Stimulated activated CD4-positive, alpha-beta T cell treated with anti-CD3 and anti-CD28 coated beads, Interleukin-15, amount 100 ng/mL, for 1 hour (primary cell): ENCODE results near the gene KLF15.

Experiments
- DNase-seq, 2 donors: peaks; one replicate each; pipeline ENCODE4 v3.0.0-alpha.2; 2020; ENCODE audit warnings: low read depth in 1 of 2, low spot score in 1 of 2

Gene KLF15

GRCh38 chr3:126357295-126358037, at the start of gene KLF15:
KLF15 (minus strand) TSS chr3:126357408; CDS start chr3:126352922, 4,486 bp downstream.
- DNase-seq, result peak; percentile 48 to 74

- no peak for DNase-seq
Measured at GRCh38 chr3:126406389-126407296, 49.4 kb upstream of the KLF15 start.

GRCh38 chr3:126402666-126403302, 45.6 kb upstream of the KLF15 start:
- DNase-seq, result no peak

- DNase-seq, result no peak
Measured at GRCh38 chr3:126402178-126402577, 45.0 kb upstream of the KLF15 start.

DNA sequence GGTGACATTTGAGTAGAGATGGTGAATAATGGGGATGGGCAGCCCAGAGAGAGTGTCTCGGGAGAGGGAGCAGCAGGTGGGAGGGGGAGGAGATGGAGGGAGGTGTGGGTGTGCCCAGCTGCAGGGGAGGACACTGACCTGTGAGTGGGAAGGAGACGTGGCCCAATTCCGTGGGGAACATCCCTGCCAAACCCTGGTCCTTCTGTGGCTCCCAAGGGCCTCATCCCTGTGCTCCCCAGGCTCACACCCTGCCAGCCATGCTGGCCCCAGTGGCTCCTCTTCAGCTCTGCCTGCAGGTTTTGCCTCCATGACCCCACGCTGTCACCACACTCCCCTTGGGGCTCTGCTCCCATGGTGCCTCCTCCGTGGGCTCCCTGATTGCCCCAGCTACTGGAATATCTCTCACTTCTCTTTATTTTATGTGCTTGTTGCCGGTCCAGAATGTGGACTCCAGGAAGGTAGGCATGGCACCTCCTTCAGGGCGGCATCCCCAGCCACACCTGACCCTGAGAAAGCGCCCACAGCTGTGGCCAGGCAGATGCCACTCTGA, 44.5 kb upstream of the KLF15 start:
- no peak for DNase-seq

GRCh38 chr3:126399756-126400155, 42.5 kb upstream of the KLF15 start:
- no peak for DNase-seq

DNA sequence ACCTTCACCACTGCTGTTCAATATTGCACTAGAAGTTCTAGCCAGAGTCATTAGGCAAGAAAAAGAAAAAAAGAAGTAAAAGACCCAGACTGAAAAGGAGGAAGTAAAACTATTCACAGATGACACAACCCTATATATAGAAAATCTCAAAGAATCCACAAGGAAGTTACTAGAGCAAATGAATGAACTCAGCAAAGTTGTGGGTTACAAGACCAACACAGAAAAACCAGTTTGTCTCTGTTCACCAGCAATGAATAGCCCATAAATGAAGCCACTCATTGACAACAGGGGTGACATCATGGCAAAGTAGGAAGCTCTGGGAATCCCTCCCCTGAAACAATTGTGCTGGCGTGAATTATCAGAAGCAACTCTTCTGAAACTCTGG, 42.1 kb upstream of the KLF15 start:
- DNase-seq, result no peak

- no peak for DNase-seq
Measured at GRCh38 chr3:126398423-126399350, 41.5 kb upstream of the KLF15 start.

DNA sequence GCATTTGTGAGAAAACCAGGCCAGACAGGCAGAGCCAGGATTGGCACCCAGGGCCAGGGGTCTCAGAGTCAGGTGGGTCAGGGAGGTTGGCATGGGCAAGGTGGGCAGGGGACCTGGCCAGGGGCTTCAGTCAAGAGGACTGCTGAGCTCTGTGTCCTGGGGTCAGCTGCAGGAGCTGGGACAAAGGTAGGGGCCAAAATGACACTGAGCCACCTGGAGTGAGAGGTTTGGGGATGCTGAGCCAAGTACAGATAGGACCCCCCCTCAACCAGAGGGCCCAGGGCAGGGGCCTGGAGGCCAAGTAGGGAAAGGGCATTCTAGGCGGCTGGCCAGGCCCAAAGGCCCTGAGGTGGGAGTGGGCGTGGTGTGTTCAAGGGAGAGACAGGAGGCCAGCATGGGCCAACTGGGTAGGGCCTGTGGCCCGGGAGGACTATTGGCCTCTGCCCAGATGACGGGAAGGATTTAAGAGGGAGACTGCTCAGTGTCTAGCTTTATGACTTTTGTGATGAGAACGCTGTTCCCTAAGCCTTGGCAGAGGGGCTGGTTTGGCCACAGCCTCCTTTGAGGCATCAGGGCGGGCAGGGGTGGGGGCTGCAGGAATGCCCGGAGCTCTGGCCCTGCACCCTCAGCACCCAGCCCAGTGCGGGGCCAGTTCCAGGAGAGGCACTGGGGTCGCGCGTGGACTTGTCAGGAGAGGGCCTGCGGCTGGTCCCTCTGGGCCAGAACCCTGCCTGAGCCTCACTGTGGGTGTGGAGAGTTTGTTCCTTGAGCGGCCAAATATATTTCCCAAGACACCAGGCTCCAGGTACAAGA, 40.6 kb upstream of the KLF15 start:
- no peak for DNase-seq

- DNase-seq, result no peak
Measured at GRCh38 chr3:126396536-126396935, 39.3 kb upstream of the KLF15 start.

DNA sequence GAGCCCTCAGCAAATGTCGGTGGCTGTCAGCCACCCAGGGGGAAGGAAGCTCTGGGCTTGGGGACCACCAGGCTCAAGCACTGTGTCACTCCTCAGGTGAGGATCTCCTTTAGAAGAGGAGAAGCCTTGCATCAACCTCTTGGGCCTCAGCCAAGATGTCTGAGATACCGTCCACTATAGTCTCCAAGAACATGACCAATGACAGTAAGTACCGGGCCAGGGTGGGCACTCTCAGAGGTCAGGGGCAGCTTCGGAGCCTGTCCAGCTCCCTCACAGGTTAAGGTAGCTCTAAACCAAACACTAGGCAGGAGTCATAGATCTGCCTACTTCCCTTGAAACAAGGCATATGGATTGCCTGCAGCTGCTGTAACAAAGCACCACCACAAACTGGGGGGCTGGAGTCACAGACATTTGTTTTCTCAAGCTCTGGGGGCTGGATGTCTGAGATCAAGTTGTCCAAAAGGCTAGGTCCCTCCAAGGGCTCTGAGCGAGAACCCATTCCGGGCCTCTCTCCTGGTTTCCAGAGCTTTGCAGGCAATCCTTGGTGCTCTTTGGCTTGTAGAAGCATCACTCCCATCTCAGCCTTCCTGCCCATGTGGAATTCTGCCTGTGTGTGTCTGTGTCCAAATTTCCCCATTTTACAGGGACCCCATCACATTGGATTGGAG, 38.8 kb upstream of the KLF15 start:
- DNase-seq, result no peak

GRCh38 chr3:126394977-126395321, 37.7 kb upstream of the KLF15 start:
- DNase-seq, result no peak

DNA sequence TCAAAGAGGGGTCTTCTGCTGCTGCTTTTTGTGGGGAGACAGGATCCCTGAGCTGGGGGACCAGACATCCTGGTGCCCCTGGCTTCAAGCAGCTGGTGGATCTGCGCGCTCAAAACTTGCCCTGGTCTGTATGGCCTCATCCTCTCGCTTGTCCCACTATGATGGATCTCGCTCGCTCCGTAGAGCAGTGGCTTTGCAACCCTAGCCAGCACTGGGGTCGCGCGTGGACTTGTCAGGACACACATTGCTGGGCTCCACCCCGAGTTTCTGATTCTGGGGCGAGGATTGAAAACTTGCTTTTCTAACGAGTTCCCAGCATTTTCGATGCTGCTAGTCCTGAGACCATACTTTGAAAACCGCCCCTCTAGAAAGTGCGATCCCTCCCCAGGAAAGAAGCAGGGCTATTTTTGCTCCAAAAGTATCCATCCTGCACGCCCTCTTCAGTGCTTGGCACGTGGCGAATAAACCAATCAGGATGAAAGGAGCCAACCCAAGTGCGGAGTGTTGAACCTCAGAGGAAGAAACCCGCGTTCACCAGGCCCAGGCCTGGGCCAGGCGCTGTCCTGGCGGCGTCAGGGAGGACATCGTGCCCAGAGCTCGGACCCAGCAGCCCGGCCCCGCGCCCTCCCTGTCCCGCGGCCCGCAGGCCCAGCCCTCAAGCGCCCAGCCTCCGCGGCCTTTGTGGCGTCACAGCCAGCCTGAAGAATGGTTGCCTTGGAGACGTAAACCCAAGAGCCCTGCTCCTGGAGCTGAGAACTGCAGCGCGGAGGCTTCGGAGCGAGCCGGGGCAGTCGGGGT, 37.2 kb upstream of the KLF15 start, which contains the start of gene CFAP100:
Gene CFAP100 (plus strand): TSS at position 731 of the 798 bp plus-strand sequence. CDS start 1,092 bp downstream, outside the sequence.
- DNase-seq, result no peak

- DNase-seq, result no peak
Measured at GRCh38 chr3:126393563-126393962, 36.4 kb upstream of the KLF15 start.

GRCh38 chr3:126392246-126392645, 35.0 kb upstream of the KLF15 start:
- DNase-seq, result no peak

DNA sequence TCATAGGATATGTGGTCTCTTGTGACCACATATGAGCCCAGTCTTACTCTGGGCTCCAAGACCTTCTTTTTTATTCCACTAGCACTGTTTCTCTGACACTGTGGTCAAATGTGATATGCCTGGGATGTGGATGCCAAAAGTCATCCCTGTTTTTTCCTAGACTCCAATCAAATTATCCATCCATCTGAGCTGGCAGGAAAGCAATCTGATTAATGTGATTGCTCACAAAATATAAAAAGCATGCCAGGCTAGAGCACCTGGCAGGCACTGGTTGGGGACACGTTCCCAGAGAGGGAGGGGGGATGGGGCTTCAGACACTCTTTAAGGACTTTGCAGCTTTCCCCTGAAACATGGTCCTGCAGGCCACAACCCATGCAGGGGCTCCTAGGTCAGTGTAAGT, 34.4 kb upstream of the KLF15 start:
- DNase-seq, result no peak

DNA sequence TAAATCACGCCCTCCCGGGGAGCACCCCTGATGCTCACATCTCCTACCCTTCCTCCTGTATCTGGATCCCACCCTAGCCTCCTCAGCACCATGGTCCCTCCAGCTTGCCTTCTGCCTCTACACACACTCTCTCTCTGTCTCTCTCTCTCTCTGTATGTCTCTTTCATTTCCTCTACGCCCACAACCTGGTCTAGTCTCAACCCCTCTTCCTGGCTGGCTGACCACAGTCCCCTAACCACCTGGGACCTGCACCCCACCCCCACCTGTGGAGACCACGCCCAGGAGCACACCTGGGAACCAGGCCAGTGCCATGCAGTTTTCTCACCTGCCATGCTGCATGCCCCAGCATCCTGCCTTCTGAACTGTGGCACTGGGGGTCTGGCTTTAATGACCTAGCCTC, 33.5 kb upstream of the KLF15 start:
- DNase-seq, result no peak

- no peak for DNase-seq
Measured at GRCh38 chr3:126390201-126390600, 33.0 kb upstream of the KLF15 start.
